ENCODE measurements around the gene KANK4.

DNA sequence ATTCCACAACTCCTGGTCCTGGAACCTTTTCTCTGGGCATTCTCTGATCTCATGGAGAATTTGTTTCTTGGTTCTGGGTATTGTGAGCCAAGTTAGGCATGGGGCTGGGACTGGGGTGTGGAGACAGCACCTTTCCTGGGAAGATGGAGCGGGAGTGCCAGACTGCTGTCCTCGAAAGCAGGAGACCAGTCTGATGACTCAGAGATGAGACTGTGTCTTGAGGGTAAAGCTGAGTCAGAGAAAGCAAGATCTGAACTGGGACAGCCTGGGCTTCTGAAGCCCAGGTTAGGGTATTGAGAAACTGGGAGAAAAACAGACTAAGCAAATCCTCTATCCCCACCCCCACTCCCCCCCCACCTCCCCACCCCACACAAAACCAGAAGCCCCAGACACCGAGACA lies 2.2 kb upstream of the KANK4 start:
- TF ChIP-seq EZH2 (IDR thresholded peaks at IDR 0.05) (no peak), FOXP2 (optimal IDR thresholded peaks at IDR 0.05; ENCODE audit: control extremely low read depth, extremely low read length, insufficient read depth) (no peak), POLR2AphosphoS5 (IDR thresholded peaks at IDR 0.05; ENCODE audit: borderline replicate concordance, low read depth, low read length) (no peak)

All from SK-N-MC (cell line).